ENCODE measurements around the gene SNX27. TPM values are rescaled to one million over a fixed set of nuclear protein-coding genes. Genes with fewer than 3 reads are reported as not detected.

SNX27 gene
- total and polyA plus RNA-seq, 2 donors (not counting 1 experiment from before 2014, with no cell fraction given) = 29.5 to 38.1 TPM

GRCh38 chr1:151686561-151686960 lies 74.7 kb downstream of the SNX27 start:
- Histone ChIP-seq H3K27me3 (ENCODE audit: control insufficient read depth, insufficient read depth, low read length) (no peaks in the 10 kb centered on the region), H3K9me3 (ENCODE audit: control insufficient read depth, insufficient read depth, low read depth, low read length) (no peaks in the 10 kb centered on the region), H3K79me2 (ENCODE audit: control insufficient read depth, insufficient read depth, low read length) (no peaks in the 10 kb centered on the region), H3K27ac (ENCODE audit: insufficient read depth, low read length) (no peak overlapping the region), H3K36me3 (ENCODE audit: control insufficient read depth, insufficient read depth, low read length) (no peaks in the 10 kb centered on the region), H3K4me3 (replicated peaks in 1 of 4; ENCODE audit: control extremely low read depth in 1 of 4, insufficient read depth in 1 of 4, low read depth in 3 of 4, low read length in 4 of 4) (no peak overlapping the region), H3K4me1 (ENCODE audit: control insufficient read depth, extremely low read depth, insufficient read depth, low read length) (no peaks in the 10 kb centered on the region), H3K9ac (ENCODE audit: insufficient read depth, low read length) (no peak overlapping the region), H3K4me2 (ENCODE audit: extremely low read depth, insufficient read depth, low read length) (no peak overlapping the region), H2AFZ (ENCODE audit: low read length) (no peak overlapping the region), H4K20me1 (ENCODE audit: control insufficient read depth, extremely low read depth, insufficient read depth, low read length) (no peaks in the 10 kb centered on the region)
- no peak for DNase-seq (ENCODE audit: low read depth in 2 of 2)
- TF ChIP-seq CTCF (conservative IDR thresholded peaks at IDR 0.05 in 1 of 2, IDR thresholded peaks at IDR 0.05 in 1 of 2; ENCODE audit: low read depth in 1 of 2, low read length in 2 of 2) (no peak), EZH2 (IDR thresholded peaks at IDR 0.05; ENCODE audit: low read length, missing control alignments) (no peak)

GRCh38 chr1:151689494-151689893 lies 77.6 kb downstream of the SNX27 start:
- no peak for DNase-seq (ENCODE audit: low read depth in 2 of 2)
- no peaks in the 10 kb centered on the region for H4K20me1 ChIP-seq (ENCODE audit: control insufficient read depth, extremely low read depth, insufficient read depth, low read length)
- H2AFZ ChIP-seq (ENCODE audit: low read length) = no peak overlapping the region
- no peaks in the 10 kb centered on the region for H3K27me3 ChIP-seq (ENCODE audit: control insufficient read depth, insufficient read depth, low read length)
- H3K4me1 ChIP-seq (ENCODE audit: control insufficient read depth, extremely low read depth, insufficient read depth, low read length) = no peaks in the 10 kb centered on the region
- TF ChIP-seq CTCF (conservative IDR thresholded peaks at IDR 0.05 in 1 of 2, IDR thresholded peaks at IDR 0.05 in 1 of 2; ENCODE audit: low read depth in 1 of 2, low read length in 2 of 2) (no peak), EZH2 (IDR thresholded peaks at IDR 0.05; ENCODE audit: low read length, missing control alignments) (no peak)
- H3K36me3 ChIP-seq (ENCODE audit: control insufficient read depth, insufficient read depth, low read length) = peaks cover 2% of the 10 kb centered on the region
- no peak overlapping the region for H3K4me2 ChIP-seq (ENCODE audit: extremely low read depth, insufficient read depth, low read length)
- H3K27ac ChIP-seq (ENCODE audit: insufficient read depth, low read length) = no peak overlapping the region
- H3K4me3 ChIP-seq (replicated peaks in 1 of 4; ENCODE audit: control extremely low read depth in 1 of 4, insufficient read depth in 1 of 4, low read depth in 3 of 4, low read length in 4 of 4) = no peak overlapping the region
- H3K9ac ChIP-seq (ENCODE audit: insufficient read depth, low read length) = no peak overlapping the region
- no peaks in the 10 kb centered on the region for H3K9me3 ChIP-seq (ENCODE audit: control insufficient read depth, insufficient read depth, low read depth, low read length)
- no peaks in the 10 kb centered on the region for H3K79me2 ChIP-seq (ENCODE audit: control insufficient read depth, insufficient read depth, low read length)

GRCh38 chr1:151692226-151692625 lies 80.4 kb downstream of the SNX27 start:
- Histone ChIP-seq H3K79me2 (ENCODE audit: control insufficient read depth, insufficient read depth, low read length) (no peaks in the 10 kb centered on the region), H3K27me3 (ENCODE audit: control insufficient read depth, insufficient read depth, low read length) (no peaks in the 10 kb centered on the region), H3K36me3 (ENCODE audit: control insufficient read depth, insufficient read depth, low read length) (peaks cover 2% of the 10 kb centered on the region), H3K4me3 (replicated peaks in 1 of 4; ENCODE audit: control extremely low read depth in 1 of 4, insufficient read depth in 1 of 4, low read depth in 3 of 4, low read length in 4 of 4) (no peak overlapping the region), H3K4me1 (ENCODE audit: control insufficient read depth, extremely low read depth, insufficient read depth, low read length) (no peaks in the 10 kb centered on the region), H3K9ac (ENCODE audit: insufficient read depth, low read length) (no peak overlapping the region), H4K20me1 (ENCODE audit: control insufficient read depth, extremely low read depth, insufficient read depth, low read length) (no peaks in the 10 kb centered on the region), H3K4me2 (ENCODE audit: extremely low read depth, insufficient read depth, low read length) (no peak overlapping the region), H3K9me3 (ENCODE audit: control insufficient read depth, insufficient read depth, low read depth, low read length) (no peaks in the 10 kb centered on the region), H3K27ac (ENCODE audit: insufficient read depth, low read length) (no peak overlapping the region), H2AFZ (ENCODE audit: low read length) (no peak overlapping the region)
- TF ChIP-seq CTCF (conservative IDR thresholded peaks at IDR 0.05 in 1 of 2, IDR thresholded peaks at IDR 0.05 in 1 of 2; ENCODE audit: low read depth in 1 of 2, low read length in 2 of 2) (no peak), EZH2 (IDR thresholded peaks at IDR 0.05; ENCODE audit: low read length, missing control alignments) (no peak)
- no peak for DNase-seq (ENCODE audit: low read depth in 2 of 2)

Measured in fibroblast of lung (primary cell).